Fibroblast of mammary gland (primary cell): ENCODE results near the gene BEAN1.
"Not testable (repeated sequence)": the region's sequence is repeated elsewhere in the genome, so short reads cannot be mapped to it uniquely, and the experiment has no call there.

ENCODE experiments used
- DNase-seq: peaks from one replicate; pipeline ENCODE4 v3.0.0-alpha.2; 2010; ENCODE audit warnings: low read depth
- H3K4me3 ChIP-seq: 2 replicates; pipeline ENCODE4 v1.5.1; 2011; ENCODE audit warnings: low read depth, mild to moderate bottlenecking, low read length, moderate library complexity; ENCODE audit not compliant: control insufficient read depth
- CTCF ChIP-seq: conservative IDR thresholded peaks from 2 replicates; pipeline ENCODE4 v1.5.1; 2011; ENCODE audit warnings: low read depth, low read length, inconsistent platforms; ENCODE audit not compliant: control insufficient read depth, insufficient read depth

Gene BEAN1

GRCh38 chr16:66512272-66513110 is 85.4 kb downstream of the BEAN1 start:
- DNase-seq = peak; percentile 51
- no peak overlapping the region for H3K4me3 ChIP-seq
- TF ChIP-seq CTCF = no peak

- DNase-seq = no peak
- no peak for TF ChIP-seq CTCF
- no peak overlapping the region for H3K4me3 ChIP-seq
Observed at GRCh38 chr16:66513111-66513723, 86.1 kb downstream of the BEAN1 start.

GRCh38 chr16:66514391-66514790 is 87.3 kb downstream of the BEAN1 start:
- H3K4me3 ChIP-seq, DNase-seq: not testable (repeated sequence)

- not testable (repeated sequence) for H3K4me3 ChIP-seq, DNase-seq
Observed at GRCh38 chr16:66514980-66515595, 88.0 kb downstream of the BEAN1 start.

GRCh38 chr16:66515596-66516508 is 88.8 kb downstream of the BEAN1 start:
- peak; percentile 55 for TF ChIP-seq CTCF
- DNase-seq = peak; percentile 61
- H3K4me3 ChIP-seq = no peak overlapping the region

- no peak for DNase-seq
- H3K4me3 ChIP-seq = no peak overlapping the region
- no peak for TF ChIP-seq CTCF
Observed at GRCh38 chr16:66516509-66516807, 89.4 kb downstream of the BEAN1 start.

- TF ChIP-seq CTCF = no peak
- peak; percentile 99 for DNase-seq
- H3K4me3 ChIP-seq = peak overlapping the region; percentile 16
Observed at GRCh38 chr16:66516808-66517585, 89.9 kb downstream of the BEAN1 start.
